Loucy (cell line): Measurements from ENCODE around the gene DLG2.

Experiments
- H2AFZ ChIP-seq: fragments of 200-600 bp; sonication (generic); 2 replicates; pipeline ENCODE4 v1.6.0; 2016; ENCODE audit warnings: antibody characterized with exemption, mild to moderate bottlenecking, low read length, moderate library complexity
- H3F3A ChIP-seq: fragments of 200-600 bp; 2 replicates; pipeline ENCODE4 v1.6.0; 2016; ENCODE audit warnings: antibody characterized with exemption, low read depth, mild to moderate bottlenecking
- H3K27me3 ChIP-seq: fragments of 200-600 bp; sonication (generic); 2 replicates; pipeline ENCODE4 v1.6.1; 2014; ENCODE audit warnings: low read length, mild to moderate bottlenecking; ENCODE audit not compliant: insufficient read depth, poor library complexity, severe bottlenecking
- H3K36me3 ChIP-seq: fragments of 200-600 bp; sonication (generic); 2 replicates; pipeline ENCODE4 v1.6.1; 2016; ENCODE audit warnings: low read length; ENCODE audit not compliant: insufficient read depth
- H3K4me1 ChIP-seq: fragments of 200-600 bp; sonication (generic); 2 replicates; pipeline ENCODE4 v1.5.1; 2014; ENCODE audit warnings: low read length, mild to moderate bottlenecking; ENCODE audit not compliant: insufficient read depth, poor library complexity, severe bottlenecking
- H3K4me2 ChIP-seq: fragments of 200-600 bp; sonication (generic); 2 replicates; pipeline ENCODE4 v1.6.0; 2014; ENCODE audit warnings: antibody characterized with exemption, low read length, low read depth, mild to moderate bottlenecking; ENCODE audit not compliant: poor library complexity, severe bottlenecking
- H3K4me3 ChIP-seq: fragments of 200-600 bp; sonication (generic); 2 replicates; pipeline ENCODE4 v1.5.1; 2014; ENCODE audit warnings: low read length, mild to moderate bottlenecking, mixed read lengths; ENCODE audit not compliant: poor library complexity, severe bottlenecking
- H3K79me2 ChIP-seq: fragments of 200-600 bp; sonication (generic); 2 replicates; pipeline ENCODE4 v1.6.1; 2014; ENCODE audit warnings: low read length; ENCODE audit not compliant: insufficient read depth
- H3K9ac ChIP-seq: fragments of 200-600 bp; sonication (generic); 2 replicates; pipeline ENCODE4 v1.6.0; 2014; ENCODE audit warnings: mild to moderate bottlenecking, low read depth, low read length, moderate library complexity; ENCODE audit not compliant: poor library complexity, severe bottlenecking
- H3K9me2 ChIP-seq: fragments of 200-600 bp; sonication (generic); replicated peaks from 2 replicates; pipeline ENCODE4 v1.6.1; 2016; ENCODE audit warnings: low read depth, low read length, mixed read lengths
- H3K9me3 ChIP-seq: fragments of 200-600 bp; sonication (generic); 2 replicates; pipeline ENCODE4 v1.6.1; 2014; ENCODE audit warnings: mild to moderate bottlenecking, antibody characterized with exemption, low read length, low read depth; ENCODE audit not compliant: insufficient read depth
- H4K20me1 ChIP-seq: fragments of 200-600 bp; sonication (generic); 2 replicates; pipeline ENCODE4 v1.6.0; 2014; ENCODE audit warnings: antibody characterized with exemption, low read length, mild to moderate bottlenecking; ENCODE audit not compliant: insufficient read depth, poor library complexity, severe bottlenecking
- EZH2phosphoT487 ChIP-seq: fragments of 200-600 bp; IDR thresholded peaks from 2 replicates; pipeline ENCODE4 v1.6.1; 2018; ENCODE audit warnings: antibody characterized with exemption, mild to moderate bottlenecking, moderate library complexity, borderline replicate concordance
- TF ChIP-seq, protein P1 (sequence below): fragments of 200-600 bp; sonication (generic); conservative IDR thresholded peaks from 2 replicates; pipeline ENCODE4 v1.5.1; 2014; ENCODE audit warnings: mild to moderate bottlenecking, antibody characterized with exemption, low read length

DLG2 gene

DNA sequence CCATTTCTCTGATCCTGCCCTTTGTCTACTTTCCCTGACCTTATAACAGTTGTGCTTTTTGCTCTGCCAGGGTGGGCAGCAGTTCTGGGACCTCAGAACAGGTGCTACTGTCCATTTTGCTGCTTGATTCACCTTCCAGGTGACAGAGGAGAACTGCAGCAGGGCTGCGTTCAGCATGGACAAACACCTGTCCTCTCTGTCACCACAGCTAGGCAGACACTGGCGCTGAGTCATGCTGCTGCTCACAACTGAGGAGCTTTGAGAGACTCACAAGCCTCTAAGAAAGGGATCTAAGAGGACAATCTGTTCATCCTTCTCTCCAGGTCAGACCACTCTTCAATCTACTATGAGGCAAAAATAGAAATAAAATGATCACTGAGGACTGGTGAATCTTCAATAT is 1196.5 kb downstream of the DLG2 start:
- H3F3A ChIP-seq = no peaks in the 10 kb centered on the region
- TF ChIP-seq, protein P1, sequence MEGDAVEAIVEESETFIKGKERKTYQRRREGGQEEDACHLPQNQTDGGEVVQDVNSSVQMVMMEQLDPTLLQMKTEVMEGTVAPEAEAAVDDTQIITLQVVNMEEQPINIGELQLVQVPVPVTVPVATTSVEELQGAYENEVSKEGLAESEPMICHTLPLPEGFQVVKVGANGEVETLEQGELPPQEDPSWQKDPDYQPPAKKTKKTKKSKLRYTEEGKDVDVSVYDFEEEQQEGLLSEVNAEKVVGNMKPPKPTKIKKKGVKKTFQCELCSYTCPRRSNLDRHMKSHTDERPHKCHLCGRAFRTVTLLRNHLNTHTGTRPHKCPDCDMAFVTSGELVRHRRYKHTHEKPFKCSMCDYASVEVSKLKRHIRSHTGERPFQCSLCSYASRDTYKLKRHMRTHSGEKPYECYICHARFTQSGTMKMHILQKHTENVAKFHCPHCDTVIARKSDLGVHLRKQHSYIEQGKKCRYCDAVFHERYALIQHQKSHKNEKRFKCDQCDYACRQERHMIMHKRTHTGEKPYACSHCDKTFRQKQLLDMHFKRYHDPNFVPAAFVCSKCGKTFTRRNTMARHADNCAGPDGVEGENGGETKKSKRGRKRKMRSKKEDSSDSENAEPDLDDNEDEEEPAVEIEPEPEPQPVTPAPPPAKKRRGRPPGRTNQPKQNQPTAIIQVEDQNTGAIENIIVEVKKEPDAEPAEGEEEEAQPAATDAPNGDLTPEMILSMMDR = no peak
- TF ChIP-seq EZH2phosphoT487 = no peak

DNA sequence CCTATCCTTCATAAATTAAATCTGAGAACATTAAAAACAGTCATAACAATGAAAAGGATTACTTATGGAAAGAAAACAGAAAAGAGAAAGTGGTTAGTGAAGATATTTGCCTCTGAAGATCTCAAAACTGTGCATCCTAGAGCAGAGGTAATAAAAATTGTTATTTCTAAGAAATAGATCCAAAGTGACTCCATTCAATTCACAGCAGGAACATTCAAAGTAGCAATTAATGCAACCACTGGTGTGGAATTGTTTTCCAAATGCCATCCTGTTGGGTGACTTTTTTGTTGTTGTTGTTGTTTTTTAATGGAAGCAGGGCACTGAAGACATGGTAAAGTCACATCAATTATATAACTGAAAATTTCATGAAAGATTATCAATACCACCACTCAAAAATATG is 1201.5 kb downstream of the DLG2 start:
- Histone ChIP-seq H3K79me2 (no peaks in the 10 kb centered on the region), H3K9me3 (no peaks in the 10 kb centered on the region), H3K4me2 (no peak overlapping the region), H3F3A (no peaks in the 10 kb centered on the region), H3K9me2 (no peaks in the 10 kb centered on the region), H3K27me3 (no peaks in the 10 kb centered on the region), H4K20me1 (no peaks in the 10 kb centered on the region), H3K4me3 (no peak overlapping the region), H3K9ac (no peak overlapping the region), H2AFZ (no peak overlapping the region), H3K36me3 (no peaks in the 10 kb centered on the region), H3K4me1 (no peaks in the 10 kb centered on the region)
- TF ChIP-seq, protein P1 = no peak
- no peak for TF ChIP-seq EZH2phosphoT487

More for the DNA sequence above, 1196.5 kb downstream of the DLG2 start:
- no peak overlapping the region for H3K4me2 ChIP-seq
- no peaks in the 10 kb centered on the region for H3K79me2 ChIP-seq
- H3K9ac ChIP-seq = no peak overlapping the region
- H4K20me1 ChIP-seq = no peaks in the 10 kb centered on the region
- H3K9me3 ChIP-seq = no peaks in the 10 kb centered on the region
- H3K4me3 ChIP-seq = no peak overlapping the region
- H3K27me3 ChIP-seq = no peaks in the 10 kb centered on the region
- H3K36me3 ChIP-seq = no peaks in the 10 kb centered on the region
- no peaks in the 10 kb centered on the region for H3K4me1 ChIP-seq
- H2AFZ ChIP-seq = no peak overlapping the region
- no peaks in the 10 kb centered on the region for H3K9me2 ChIP-seq

DNA sequence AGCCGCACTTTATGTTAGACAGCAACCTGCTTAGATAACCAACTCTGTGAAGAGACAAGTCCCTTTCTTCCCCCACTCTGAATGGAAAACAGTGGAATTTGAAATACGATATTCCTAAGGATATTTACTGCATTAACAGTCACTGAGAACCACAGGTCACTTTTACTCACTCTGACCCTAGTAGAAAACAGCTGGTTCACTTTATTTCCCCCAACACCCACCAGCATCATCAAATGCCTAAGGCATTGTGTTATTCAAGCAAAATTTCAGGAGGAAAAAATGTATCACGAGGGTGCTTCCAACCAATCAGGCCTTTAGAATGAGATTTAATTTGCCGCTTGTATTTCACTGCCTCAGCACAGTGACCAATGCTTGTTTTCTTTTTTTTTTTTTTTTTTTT is 1206.9 kb downstream of the DLG2 start:
- Histone ChIP-seq H3K9me2 (no peaks in the 10 kb centered on the region), H3K4me3 (no peak overlapping the region), H3K79me2 (no peaks in the 10 kb centered on the region), H3K9ac (no peak overlapping the region), H3K9me3 (no peaks in the 10 kb centered on the region), H3K4me1 (no peaks in the 10 kb centered on the region), H2AFZ (no peak overlapping the region), H4K20me1 (no peaks in the 10 kb centered on the region), H3K27me3 (no peaks in the 10 kb centered on the region), H3K4me2 (no peak overlapping the region), H3K36me3 (no peaks in the 10 kb centered on the region), H3F3A (no peaks in the 10 kb centered on the region)
- TF ChIP-seq, protein P1 = no peak
- no peak for TF ChIP-seq EZH2phosphoT487
